Caco-2 (cell line): ENCODE data around the gene ACAN. TPM values are rescaled to one million over a fixed set of nuclear protein-coding genes. Genes with fewer than 3 reads are reported as not detected.

Experiments used
- BruUV-seq: library from RNA; stranded (reverse); fragments of 400-500 nt; replicated peaks from 2 replicates; lab custom pipeline; 2021; lab: Mats Ljungman, UMichigan
- CTCF ChIA-PET: fragments of 300-600 bp; sonication (Branson Sonifier 250); formaldehyde crosslinking; loops from one replicate; lab custom pipeline; 2022; ENCODE audit warnings: antibody characterized with exemption; lab: Charles Lee
- POLR2A ChIA-PET: fragments of 300-600 bp; sonication (Branson Sonifier 250); formaldehyde crosslinking; loops from one replicate; lab custom pipeline; 2022; ENCODE audit warnings: antibody characterized with exemption; lab: Charles Lee
- DNase-seq, 2 experiments: peaks; one replicate each; pipeline versions ENCODE4 v3.0.0 to v3.0.0-alpha.2; 2020 to 2022
- H3K27me3 ChIP-seq: replicated peaks from 2 replicates; pipeline ENCODE4 v1.6.0; 2011; ENCODE audit warnings: low read length; ENCODE audit not compliant: control insufficient read depth, insufficient read depth
- H3K36me3 ChIP-seq: 2 replicates; pipeline ENCODE4 v1.5.1; 2011; ENCODE audit warnings: low read length; ENCODE audit not compliant: control insufficient read depth, insufficient read depth
- H3K4me1 ChIP-seq: fragments of 250-450 bp; sonication (Bioruptor Pico); 2 replicates; pipeline ENCODE4 v1.5.1; 2020; ENCODE audit warnings: mild to moderate bottlenecking
- H3K4me3 ChIP-seq: 2 replicates; pipeline ENCODE4 v1.5.1; 2011; ENCODE audit warnings: low read depth, mild to moderate bottlenecking, control low read depth, low read length
- H3K9me3 ChIP-seq: fragments of 250-450 bp; sonication (Bioruptor Pico); 2 replicates; pipeline ENCODE4 v1.5.1; 2020; ENCODE audit warnings: mild to moderate bottlenecking, moderate library complexity
- H3K27ac Mint-ChIP-seq: one replicate; pipeline ENCODE4 v1.8.0; 2022; ENCODE audit warnings: mixed read lengths; ENCODE audit not compliant: unreplicated experiment
- H3K27me3 Mint-ChIP-seq: one replicate; pipeline ENCODE4 v1.8.0; 2022; ENCODE audit warnings: mixed read lengths; ENCODE audit not compliant: insufficient read depth, unreplicated experiment
- H3K36me3 Mint-ChIP-seq: one replicate; pipeline ENCODE4 v1.8.0; 2022; ENCODE audit warnings: mild to moderate bottlenecking, mixed read lengths; ENCODE audit not compliant: insufficient read depth, unreplicated experiment
- H3K4me1 Mint-ChIP-seq: one replicate; pipeline ENCODE4 v1.8.0; 2022; ENCODE audit warnings: low read depth, mixed read lengths; ENCODE audit not compliant: unreplicated experiment
- H3K4me3 Mint-ChIP-seq: one replicate; pipeline ENCODE4 v1.8.0; 2022; ENCODE audit warnings: mild to moderate bottlenecking, moderate library complexity, mixed read lengths; ENCODE audit not compliant: unreplicated experiment
- H3K9me3 Mint-ChIP-seq: one replicate; pipeline ENCODE4 v1.8.0; 2022; ENCODE audit warnings: mixed read lengths; ENCODE audit not compliant: unreplicated experiment
- intact Hi-C: fragments of 100-400 bp; cut with micrococcal nuclease; formaldehyde crosslinking; loops from one replicate; pipeline ENCODE4 v1.10.0; 2022; ENCODE audit not compliant: unreplicated experiment
- total RNA-seq: library from RNA; stranded (reverse); gene quantifications from 2 replicates; pipeline ENCODE4 v1.2.3, GENCODE V29; 2022
- TF ChIP-seq, protein P1 (sequence below), 2 experiments: fragments of 200-600 bp in 1 of 2; IDR thresholded peaks; 1 replicate in 1 of 2; 2 replicates in 1 of 2; pipeline versions ENCODE4 v1.5.1 to v1.8.0; 2011 to 2022; ENCODE audit warnings: antibody characterized with exemption in 1 of 2, control low read depth in 1 of 2, inconsistent platforms in 1 of 2, low read depth in 1 of 2, low read length in 1 of 2, mild to moderate bottlenecking in 1 of 2, moderate library complexity in 1 of 2; ENCODE audit not compliant: insufficient read depth in 1 of 2, severe bottlenecking in 1 of 2, unreplicated experiment in 1 of 2

Gene ACAN
- total RNA-seq, 1 experiment from 2014 or later = not detected

DNA sequence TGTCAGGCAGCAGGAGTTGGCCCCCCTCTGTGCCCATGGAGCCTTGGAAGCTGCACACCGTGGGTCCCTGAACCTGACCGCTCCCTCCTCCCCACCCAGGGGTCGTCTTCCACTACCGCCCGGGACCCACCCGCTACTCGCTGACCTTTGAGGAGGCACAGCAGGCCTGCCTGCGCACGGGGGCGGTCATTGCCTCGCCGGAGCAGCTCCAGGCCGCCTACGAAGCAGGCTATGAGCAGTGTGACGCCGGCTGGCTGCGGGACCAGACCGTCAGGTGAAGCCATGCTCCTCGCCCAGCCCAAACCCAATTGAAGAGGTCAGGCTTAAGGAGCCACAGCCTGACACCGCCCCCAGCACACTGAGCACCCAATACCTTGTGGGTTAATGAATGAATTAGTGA, 43.9 kb downstream of the ACAN start:
- Mint-ChIP-seq H3K9me3 (no peaks in the 10 kb centered on the region), H3K4me3 (no peak overlapping the region), H3K36me3 (no peaks in the 10 kb centered on the region), H3K4me1 (no peaks in the 10 kb centered on the region), H3K27me3 (peaks cover 2% of the 10 kb centered on the region), H3K27ac (no peak overlapping the region)
- ChIA-PET CTCF (no interaction called here), POLR2A (no interaction called here)
- TF ChIP-seq, protein P1, sequence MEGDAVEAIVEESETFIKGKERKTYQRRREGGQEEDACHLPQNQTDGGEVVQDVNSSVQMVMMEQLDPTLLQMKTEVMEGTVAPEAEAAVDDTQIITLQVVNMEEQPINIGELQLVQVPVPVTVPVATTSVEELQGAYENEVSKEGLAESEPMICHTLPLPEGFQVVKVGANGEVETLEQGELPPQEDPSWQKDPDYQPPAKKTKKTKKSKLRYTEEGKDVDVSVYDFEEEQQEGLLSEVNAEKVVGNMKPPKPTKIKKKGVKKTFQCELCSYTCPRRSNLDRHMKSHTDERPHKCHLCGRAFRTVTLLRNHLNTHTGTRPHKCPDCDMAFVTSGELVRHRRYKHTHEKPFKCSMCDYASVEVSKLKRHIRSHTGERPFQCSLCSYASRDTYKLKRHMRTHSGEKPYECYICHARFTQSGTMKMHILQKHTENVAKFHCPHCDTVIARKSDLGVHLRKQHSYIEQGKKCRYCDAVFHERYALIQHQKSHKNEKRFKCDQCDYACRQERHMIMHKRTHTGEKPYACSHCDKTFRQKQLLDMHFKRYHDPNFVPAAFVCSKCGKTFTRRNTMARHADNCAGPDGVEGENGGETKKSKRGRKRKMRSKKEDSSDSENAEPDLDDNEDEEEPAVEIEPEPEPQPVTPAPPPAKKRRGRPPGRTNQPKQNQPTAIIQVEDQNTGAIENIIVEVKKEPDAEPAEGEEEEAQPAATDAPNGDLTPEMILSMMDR (IDR thresholded peaks at IDR 0.05; ENCODE audit: insufficient read depth in 1 of 2, low read depth in 1 of 2, low read length in 1 of 2, severe bottlenecking in 1 of 2, unreplicated experiment in 1 of 2) = no peak
- Histone ChIP-seq H3K36me3 (no peaks in the 10 kb centered on the region), H3K9me3 (no peaks in the 10 kb centered on the region), H3K4me1 (no peaks in the 10 kb centered on the region), H3K4me3 (no peak overlapping the region), H3K27me3 (no peaks in the 10 kb centered on the region; the same call in 1 of the 2 replicates)
- intact Hi-C loops = no loop called here
- DNase-seq = no peak
- no TSS peak for BruUV-seq

- no peak overlapping the region for H3K4me3 Mint-ChIP-seq
- CTCF ChIA-PET = no interaction called here
- no peak for DNase-seq
- H3K4me1 Mint-ChIP-seq = no peaks in the 10 kb centered on the region
- TF ChIP-seq, protein P1 (IDR thresholded peaks at IDR 0.05; ENCODE audit: insufficient read depth in 1 of 2, low read depth in 1 of 2, low read length in 1 of 2, severe bottlenecking in 1 of 2, unreplicated experiment in 1 of 2) = no peak
- no peak overlapping the region for H3K4me3 ChIP-seq
- no peak overlapping the region for H3K27ac Mint-ChIP-seq
- H3K27me3 ChIP-seq = no peaks in the 10 kb centered on the region; the same call in 1 of the 2 replicates
- no peaks in the 10 kb centered on the region for H3K9me3 ChIP-seq
- H3K4me1 ChIP-seq = no peaks in the 10 kb centered on the region
- BruUV-seq = no TSS peak
- peaks cover 2% of the 10 kb centered on the region for H3K27me3 Mint-ChIP-seq
- H3K36me3 ChIP-seq = no peaks in the 10 kb centered on the region
- no peaks in the 10 kb centered on the region for H3K36me3 Mint-ChIP-seq
- no peaks in the 10 kb centered on the region for H3K9me3 Mint-ChIP-seq
- intact Hi-C loops = no loop called here
- POLR2A ChIA-PET = no interaction called here
These were observed 45.0 kb downstream of the ACAN start for GRCh38 chr15:88848203-88848602.

DNA sequence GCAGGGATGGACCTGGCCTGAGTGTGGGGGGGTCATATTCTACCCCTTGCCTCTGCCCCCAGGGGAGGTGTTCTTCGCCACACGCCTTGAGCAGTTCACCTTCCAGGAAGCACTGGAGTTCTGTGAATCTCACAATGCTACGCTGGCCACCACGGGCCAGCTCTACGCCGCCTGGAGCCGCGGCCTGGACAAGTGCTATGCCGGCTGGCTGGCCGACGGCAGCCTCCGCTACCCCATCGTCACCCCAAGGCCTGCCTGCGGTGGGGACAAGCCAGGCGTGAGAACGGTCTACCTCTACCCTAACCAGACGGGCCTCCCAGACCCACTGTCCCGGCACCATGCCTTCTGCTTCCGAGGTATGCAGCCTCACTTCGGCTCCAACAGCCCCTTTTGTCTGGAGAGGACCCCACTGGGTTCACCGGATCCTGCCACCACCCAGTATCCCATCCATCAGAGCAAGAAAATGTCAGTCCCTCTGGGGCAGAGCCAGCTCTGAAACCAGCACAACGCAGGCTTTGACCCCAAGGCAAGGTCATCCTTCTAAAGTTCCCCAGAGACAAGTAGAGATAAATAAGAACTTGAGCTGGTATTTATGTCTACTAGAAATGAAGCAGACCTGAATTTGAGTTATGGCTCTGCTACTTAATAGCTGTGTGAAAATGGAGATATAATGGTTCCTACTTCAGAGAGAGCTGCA, 46.3 kb downstream of the ACAN start:
- H3K27ac Mint-ChIP-seq = no peak overlapping the region

More for the DNA sequence above, 46.3 kb downstream of the ACAN start:
- CTCF ChIA-PET = interaction anchor here (1.0 kb wide), 1 partner anchor 29 kb away, joined by 3 read pairs; no protein-coding TSS in a partner anchor
- no peaks in the 10 kb centered on the region for H3K4me1 ChIP-seq
- TF ChIP-seq, protein P1 (IDR thresholded peaks at IDR 0.05; ENCODE audit: insufficient read depth in 1 of 2, low read depth in 1 of 2, low read length in 1 of 2, severe bottlenecking in 1 of 2, unreplicated experiment in 1 of 2) = no peak
- BruUV-seq = no TSS peak
- H3K27me3 Mint-ChIP-seq = peaks cover 4% of the 10 kb centered on the region
- intact Hi-C loops = no loop called here
- peaks cover 5% of the 10 kb centered on the region for H3K9me3 Mint-ChIP-seq
- POLR2A ChIA-PET = no interaction called here
- H3K36me3 ChIP-seq = no peaks in the 10 kb centered on the region
- no peaks in the 10 kb centered on the region for H3K27me3 ChIP-seq
- H3K9me3 ChIP-seq = peaks cover 2% of the 10 kb centered on the region
- no peaks in the 10 kb centered on the region for H3K36me3 Mint-ChIP-seq
- H3K4me3 ChIP-seq = no peak overlapping the region
- no peaks in the 10 kb centered on the region for H3K4me1 Mint-ChIP-seq
- no peak overlapping the region for H3K4me3 Mint-ChIP-seq
- DNase-seq = no peak
